Activated CD8-positive, alpha-beta memory T cell treated with anti-CD3 and anti-CD28 coated beads, Interleukin-2, amount 50 U/mL, for 48 hours (primary cell): Measurements from ENCODE around the gene ABCD3.

ENCODE experiments used
- DNase-seq: peaks from one replicate; pipeline ENCODE4 v3.0.0-alpha.2; 2020

ABCD3 gene

DNA sequence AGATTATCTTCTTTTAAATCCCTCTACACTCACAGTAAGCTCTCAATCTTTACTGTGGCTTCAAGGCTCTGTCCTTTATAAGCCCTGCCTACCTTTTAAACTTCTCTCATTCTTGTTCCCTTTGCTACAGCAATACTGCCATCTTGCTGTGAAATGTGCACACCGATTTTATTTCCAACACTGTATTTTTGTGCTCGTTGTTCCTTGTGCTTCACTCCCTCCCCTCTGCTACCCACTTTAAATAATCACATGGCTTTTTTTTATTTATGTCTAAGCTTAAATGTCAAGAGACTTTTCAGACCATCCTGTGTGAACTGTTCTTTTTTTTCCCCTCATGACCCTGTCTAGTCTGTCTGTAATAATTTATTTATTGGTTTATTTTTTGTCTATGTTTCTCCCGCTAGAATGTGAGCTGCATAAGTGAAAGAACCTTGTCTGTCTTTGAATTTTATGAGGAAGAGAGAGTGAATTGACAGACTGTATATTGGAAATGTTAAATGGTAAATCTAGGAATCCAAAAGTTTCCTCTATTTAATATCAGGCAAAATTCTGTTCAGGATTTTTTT, 45.7 kb downstream of the ABCD3 start:
- no peak for DNase-seq

DNA sequence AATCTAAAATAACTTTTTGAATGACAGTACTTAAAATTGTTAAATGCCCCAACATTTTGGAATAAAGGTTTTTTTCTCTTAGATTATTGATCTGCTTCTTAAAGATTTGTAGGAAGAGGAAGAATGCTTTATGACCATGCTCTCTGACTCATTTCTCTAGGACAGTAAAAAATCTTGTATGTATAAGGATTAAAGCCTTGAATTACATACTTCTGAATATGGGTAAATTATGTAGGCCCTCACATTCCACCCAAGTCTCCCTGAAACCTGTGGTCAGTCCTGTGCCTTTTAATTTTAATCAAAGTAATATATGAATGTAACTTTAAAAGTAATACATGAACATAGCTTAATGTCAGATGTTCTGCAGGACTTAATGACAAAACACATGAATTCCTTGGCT, 50.5 kb downstream of the ABCD3 start:
- DNase-seq, result no peak

DNA sequence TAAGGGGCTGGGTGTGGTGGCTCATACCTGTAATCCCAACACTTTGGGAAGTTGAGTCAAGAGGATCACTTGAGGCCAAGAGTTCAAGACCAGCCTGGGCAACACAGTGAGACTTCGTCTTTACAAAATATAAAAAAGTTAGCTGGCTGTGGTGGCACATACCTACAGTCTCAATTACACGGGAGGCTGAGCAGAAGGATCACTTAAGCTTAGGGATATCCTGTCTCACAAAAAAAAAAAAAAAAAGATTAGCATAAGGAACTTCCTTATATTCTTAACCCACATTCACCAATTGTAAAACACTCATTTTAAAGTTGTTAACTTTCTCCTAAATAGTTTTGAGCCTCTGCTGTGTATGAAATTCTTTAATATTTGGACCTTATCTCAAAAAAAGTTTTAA, 53.1 kb downstream of the ABCD3 start:
- DNase-seq, result no peak

DNA sequence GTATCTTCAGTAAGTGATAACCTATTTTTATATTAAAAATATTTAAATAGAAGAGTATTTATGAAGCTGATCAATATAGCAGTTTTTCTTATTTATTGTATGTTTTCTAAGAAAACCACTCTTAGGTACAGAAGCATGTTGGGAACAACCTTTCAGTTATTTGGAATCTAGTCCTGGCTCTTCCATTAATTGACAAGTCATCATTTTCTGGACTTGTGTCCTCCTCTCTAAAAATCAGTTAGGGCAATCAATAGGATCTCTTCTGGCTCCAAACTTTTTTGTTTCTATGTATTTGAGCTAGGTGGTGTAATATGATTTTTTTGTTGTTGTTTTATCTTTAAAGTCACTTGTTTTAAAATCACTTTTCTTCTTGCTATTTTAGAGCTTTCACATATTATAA, 57.0 kb downstream of the ABCD3 start:
- no peak for DNase-seq

DNA sequence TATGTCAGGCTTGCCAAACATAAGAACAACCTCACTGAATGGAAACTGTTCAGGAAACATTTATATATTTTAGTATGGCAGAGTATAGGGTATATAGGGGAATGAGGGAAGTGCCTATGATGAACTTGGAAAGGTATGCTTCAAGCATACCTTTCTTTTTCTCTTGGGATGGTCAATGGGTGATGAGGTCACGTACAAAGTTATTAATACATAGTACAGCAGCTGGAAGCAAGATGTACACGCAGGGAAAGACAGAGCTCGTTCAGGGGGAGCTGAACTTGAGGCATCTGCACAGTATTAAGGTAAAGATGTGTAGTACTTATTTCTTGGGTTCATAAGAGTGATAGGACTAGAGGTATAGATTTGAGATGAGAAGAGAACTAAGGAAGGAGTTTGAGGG, 61.5 kb downstream of the ABCD3 start:
- DNase-seq, result no peak

DNA sequence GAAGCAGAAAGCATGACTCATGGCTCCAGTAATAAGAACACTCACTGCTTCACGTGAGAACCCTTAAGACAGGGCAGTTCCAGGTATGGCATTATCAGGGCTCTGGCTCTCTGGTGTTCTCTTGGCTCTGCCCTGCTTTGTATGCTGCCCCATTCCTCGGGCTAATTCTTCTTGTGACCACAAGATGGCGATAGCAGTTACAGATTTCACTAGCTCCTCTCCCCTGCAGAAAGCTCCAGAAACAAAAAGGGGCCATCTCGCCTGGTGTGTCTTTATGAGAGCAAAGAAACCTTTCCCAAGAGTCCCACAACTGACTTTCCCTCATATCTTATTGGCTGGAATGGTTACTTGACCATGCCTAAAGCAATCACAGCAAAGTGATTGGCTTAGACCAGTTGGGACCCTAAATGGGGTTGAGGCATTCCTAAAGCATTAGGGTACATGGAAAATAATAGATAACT, 63.3 kb downstream of the ABCD3 start:
- peak; percentile 54 for DNase-seq

DNA sequence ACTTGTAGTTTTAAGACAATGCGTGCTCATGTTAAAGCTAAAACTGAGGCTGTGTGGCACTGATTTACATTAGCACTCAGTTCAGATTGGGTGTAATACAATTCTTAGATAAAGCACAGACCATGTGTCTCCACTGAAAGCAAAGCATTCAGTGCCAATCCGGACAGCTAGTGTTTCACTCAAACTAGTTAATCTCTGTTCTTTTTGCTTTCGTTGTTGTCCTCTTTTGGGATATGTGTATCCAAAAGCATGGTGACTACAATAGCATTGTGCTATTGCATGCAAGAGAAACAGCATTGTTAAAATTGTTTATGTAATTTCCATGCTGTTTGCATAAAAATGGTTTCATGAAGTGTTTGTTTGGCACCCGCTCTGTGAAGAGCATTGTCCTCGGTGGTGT, 68.8 kb downstream of the ABCD3 start:
- no peak for DNase-seq

DNA sequence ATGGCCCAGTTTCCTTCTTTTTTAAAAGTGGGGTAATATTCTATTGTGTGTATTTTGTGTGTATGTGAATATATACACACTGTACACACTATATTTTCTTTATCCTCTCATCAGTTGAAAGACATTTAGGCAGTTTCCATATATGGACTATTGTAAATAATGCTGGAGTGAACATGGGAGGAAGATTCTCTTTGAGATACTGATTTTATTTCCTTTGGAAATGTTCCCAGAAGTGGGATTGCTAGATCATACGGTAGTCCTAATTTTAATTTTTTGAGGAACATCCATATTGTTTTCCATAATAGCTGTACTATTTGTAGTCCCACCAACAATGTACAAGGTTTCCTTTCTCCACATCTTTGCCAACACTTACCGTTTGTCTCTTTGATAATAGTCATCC, 72.4 kb downstream of the ABCD3 start:
- no peak for DNase-seq

DNA sequence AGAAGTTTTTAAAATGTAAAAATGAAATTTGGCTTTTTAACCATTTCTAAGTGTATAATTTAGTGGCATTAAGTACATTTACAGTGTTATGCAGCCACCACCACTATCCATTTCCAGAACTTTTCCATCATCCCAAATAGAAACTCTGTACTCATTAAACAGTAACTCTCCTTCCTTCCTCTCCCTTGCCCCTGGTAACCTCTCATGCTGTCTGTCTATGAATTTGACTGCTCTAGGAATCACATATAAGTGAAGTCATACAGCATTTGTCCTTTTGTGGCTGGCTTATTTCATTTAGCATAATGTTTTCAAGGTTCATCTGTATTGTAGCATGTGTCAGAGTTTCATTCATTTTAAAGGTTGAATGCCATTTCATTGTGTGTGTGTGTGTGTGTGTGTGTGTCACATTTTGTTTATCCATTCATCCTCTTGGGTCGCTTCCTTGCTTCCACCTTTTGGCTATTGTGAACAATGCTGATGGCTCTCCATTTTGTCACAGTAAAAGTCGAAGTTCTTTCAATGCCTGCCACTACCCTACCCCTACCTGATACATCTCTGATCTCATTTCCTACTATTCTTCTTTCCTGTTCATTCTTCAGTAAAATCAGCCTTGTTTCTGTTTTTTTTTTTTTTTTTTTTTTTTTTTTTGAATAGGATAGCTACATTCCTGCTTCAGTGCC, 78.0 kb downstream of the ABCD3 start:
- no peak for DNase-seq

DNA sequence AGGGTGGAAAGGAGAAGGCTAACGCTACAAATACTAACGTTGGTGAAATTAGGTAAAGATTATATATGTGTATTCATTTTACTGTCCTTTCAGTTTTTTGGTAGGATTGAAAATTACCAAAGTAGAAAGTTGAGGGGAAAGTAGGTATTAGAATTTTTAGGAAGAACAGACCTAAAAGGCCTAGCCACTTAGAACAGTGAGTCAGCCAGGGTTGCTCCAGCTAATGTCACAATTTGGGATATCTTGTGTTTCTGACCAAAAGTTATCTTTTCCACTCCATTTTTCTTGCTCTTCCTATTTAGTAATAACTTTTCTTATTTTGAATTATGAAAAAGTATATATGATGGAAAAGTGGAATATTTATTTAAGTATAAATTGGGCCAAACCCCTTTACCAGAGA, 83.2 kb downstream of the ABCD3 start:
- no peak for DNase-seq

DNA sequence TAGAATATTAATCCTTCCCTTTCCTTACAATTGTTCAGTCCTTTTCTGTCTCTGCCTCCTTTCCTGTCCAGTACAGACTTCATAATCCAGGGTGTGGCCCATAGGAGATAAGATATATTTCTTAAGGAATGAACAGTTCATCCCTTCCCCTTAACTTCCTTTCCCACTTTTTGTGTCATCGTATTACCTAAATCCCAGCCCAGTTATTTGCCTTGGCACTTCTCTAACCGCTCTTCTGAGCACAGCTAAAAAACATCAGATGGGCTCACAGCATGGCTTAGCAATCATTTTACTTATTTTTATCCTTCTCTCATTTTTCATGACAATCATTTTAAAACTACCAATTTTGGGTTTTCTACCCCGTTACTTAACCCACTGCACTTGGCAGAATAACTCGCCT, 83.7 kb downstream of the ABCD3 start:
- DNase-seq, result no peak

DNA sequence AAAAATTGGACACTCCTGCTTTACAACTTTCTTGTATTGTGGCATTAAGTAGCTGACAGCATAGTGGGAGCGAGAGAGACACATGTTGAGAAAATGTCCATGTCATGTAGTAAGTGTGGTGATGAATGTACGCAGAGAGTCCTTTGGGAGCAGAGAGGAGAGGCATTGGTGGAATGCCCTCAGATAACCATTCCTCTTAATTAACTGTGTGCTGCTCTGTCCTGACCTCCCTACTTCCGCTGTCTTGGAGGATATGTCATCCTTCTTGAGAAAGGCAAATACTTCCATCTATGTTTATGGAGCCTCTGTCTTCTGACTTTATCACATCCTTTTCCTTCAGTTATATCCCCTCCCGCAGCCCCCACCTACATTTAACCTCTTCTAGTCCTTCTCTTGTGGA, 85.0 kb downstream of the ABCD3 start:
- no peak for DNase-seq

DNA sequence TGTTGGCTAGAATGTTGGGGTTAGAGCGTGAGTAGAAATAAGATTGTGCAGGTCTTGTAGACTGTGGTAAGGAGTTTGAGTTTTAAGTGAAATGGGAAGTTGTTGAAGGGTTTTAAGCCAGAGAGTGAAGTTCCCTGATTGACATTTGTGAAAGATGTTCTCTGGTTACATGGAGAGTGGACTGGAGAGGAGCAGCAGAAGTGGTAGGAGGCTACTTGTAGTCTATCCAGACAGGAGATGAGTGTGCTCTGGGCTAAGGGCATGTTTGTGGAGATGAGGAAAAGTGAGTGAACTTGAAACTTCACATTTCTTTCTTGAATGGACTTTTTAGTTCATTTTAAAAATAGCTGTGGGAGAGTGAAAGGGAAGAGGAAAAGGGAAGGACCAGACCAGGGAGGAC, 86.4 kb downstream of the ABCD3 start:
- DNase-seq, result no peak

DNA sequence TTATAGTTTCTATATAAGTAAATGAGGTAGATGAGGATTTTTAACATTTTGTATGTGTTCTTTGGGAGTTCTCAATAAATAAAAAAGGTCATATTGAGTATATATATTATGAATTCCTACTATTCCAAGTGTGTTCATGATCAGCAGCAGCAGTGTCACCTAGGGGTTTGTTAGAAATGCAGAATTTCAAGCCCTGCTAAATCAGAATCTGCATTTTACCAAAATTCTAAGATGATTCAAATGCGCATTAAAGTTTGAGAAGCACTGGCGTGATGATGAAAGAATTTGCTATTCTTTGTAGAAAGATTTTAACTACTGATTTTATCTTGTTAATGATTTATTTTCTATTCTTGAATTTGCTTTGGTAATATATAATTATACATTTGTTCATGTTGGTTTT, 94.6 kb downstream of the ABCD3 start:
- no peak for DNase-seq

DNA sequence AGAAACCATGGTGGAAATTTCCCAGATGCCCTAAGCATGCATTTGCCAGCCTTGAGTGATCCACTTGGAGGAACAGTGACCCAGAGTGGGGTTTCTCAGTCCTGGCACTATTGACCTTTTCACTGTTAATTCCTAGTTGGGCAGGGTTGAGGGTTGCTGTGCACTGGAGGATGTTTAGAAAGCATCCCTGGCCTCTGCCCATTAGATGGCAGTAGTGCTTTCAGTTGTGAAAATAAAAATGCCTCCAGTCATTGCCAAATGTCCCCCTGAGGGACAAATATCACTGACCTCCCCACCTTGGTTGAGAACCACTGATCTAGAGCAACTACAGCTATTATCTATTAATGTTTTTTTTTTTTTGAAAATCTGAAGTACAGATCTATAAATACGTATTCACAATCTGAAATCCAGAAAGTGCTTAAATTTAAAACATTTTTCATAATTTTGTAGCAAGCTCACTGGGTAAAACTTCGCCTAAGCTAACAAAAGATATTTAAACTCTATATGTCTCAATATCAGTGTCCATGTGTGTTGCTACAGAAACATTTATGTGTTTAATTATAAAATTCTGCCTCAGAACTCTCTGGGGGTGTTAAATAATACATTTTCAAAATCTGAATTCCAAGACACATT, 96.0 kb downstream of the ABCD3 start:
- no peak for DNase-seq

DNA sequence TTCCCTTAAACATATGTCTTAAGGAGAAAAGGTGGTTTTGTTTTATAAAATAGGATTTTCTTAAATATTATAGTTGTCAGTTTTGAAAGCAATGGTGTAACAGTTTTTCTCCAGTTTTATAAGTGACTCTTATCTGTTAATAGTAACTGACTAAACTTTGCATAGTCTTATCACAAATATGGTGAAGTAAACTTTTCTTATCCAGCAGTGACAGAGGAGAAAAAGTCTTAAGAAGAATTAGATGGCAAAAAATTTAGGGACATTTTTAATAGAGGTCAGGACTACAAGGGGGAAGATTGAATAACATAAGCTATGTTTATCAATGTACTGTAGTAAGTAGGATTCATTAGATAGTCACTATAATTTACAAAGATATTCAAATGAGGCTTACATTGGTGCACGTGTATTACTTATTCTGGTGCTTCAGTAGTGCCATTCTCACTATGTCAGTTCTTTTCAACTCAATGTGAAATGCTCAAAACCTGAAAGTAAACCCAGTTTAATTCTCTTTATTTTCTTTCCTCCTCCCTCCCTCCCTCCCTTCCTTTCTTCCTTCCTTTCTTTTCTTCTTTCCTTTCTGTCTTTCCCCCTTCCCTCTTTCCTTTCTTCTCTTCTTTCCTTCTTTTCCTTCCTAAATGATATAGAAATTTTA, 97.2 kb downstream of the ABCD3 start:
- DNase-seq, result no peak

DNA sequence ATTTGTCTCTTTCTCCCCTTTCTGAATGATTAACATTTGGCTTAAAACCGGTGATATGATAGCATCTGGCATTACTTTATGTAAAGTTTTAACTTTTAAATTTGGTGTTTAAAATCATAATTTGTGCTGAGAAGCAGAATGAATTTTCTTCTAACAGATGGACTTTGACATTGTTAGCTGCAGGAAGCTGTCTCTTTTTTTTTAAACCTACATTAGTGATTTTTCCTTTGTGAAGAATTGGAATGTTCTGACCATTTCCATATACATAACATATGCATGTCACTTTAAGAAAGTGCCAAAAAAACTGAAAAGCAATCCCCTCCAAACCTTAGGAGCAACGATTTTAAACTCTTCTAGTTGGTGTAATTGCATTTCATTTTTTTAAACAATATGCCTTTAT, 101.2 kb downstream of the ABCD3 start:
- no peak for DNase-seq

DNA sequence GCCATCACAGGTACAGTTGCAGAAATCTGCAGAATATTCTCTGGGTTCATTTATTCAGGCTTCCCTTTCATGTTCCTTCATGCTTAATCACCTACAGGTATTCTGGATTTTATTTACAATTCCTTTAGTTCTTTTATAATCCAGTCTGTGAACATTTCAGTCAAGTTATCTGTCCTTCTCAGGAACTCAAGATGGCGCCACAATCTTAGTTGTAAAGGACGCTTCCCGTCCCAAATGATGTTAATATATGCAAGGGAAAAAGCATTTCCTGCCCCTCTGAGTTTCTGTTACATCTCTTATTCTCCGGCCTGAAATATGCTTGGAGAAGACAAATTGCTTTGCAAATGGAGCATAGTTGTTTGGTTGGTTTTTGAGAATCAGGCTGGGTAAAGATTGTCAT, 104.1 kb downstream of the ABCD3 start:
- no peak for DNase-seq

DNA sequence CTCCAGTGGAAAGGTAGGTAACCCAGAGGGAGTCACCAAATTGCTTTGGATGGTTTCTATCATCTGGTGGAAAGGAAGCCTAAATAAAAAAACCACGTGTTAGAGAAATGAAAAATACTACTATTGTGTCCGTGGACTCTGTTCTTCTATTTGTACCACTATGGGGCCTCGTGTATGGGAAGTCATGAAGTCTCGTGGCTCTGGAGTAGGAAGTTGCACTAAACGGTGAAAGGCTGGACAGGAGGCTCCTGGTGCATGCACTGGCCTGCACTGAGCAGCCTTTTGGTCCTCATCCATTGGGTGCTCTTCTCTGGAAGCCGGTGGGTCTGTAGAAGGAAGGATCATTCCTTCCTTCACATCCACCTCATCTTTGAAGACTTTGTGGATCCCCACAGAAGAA, 106.3 kb downstream of the ABCD3 start:
- DNase-seq, result no peak

DNA sequence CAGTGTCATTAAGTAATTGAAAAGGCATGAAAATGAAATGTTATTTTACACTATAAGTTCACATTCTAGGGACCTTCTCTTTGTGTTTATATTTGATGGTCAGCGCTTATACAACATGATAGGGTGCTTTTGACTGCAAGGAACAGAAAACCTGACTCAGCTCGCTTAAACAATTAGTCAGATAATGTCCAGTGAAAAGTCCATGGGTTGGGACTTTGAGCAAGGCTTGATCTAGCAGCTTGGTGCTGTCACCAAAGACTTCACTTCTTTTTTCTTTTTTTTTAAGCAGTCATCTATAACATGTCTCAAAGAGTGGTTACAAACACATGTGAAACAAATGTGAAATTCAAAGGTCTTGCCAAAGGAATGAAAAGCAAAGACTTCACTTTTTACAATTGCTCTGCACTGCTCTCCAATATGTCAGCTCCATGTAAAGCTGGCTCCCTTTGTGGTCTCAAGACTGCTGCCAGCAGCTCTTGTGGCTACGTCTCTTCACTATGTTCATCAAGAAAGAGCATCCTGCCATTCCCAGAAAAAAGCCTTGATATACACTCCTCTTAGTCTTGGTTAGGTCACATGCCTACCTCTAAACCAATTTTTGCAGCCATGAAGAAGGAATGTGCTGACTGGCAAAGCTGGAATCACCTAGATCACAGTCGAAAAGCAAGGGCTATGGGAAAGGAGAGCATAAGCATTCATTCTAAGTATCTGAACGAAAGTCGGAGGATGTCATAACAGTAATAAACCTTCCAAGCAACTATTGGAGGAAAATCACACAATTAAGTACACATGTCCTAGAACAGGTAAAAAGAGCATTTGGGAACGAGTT, 108.2 kb downstream of the ABCD3 start:
- no peak for DNase-seq

DNA sequence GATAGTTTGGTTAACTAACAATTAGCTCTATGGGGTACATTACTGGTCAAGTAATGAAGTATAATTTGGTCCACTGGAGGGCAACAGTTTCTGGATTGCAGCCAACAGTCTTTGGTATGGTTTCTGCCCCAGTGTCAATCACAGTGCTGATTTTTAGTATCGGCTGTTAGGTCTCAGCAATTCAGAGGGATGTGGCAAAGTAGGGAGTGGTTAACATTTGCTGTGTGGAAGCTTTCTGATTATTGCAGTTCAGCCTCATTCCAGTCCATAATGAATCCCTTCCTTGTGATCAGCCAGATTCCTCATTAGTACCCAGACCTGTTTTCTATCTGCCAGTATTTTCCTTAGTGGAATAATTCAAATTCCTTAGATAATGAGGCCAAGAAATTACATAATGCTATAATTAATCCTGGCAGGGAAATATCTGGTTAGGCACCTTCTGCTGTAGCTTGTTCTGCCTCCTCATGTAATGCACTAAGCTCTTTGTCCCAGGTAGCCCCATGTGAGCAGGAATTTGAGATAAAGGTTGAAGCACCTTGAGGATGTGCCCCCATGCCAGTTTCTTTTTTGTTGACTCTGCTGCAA, 109.3 kb downstream of the ABCD3 start:
- no peak for DNase-seq

DNA sequence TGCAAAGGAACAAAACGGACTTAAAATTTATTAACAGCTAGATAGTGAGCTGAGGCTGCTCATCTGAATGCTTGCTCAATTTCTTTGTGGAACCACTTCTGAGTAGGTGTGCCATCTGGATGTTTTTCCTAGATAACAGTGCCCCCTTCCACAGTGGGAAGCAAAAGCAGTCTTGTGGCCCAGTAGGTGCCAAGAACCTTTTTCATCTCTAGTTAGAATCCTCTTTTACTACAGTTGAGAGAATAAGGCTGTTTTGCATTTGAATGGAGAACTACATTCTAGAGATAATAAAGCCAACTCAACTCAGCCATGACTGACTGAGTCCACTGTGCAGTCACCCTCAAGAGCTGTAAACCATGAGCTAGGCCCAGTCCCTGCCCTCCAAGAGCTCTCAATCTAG, 110.1 kb downstream of the ABCD3 start:
- DNase-seq, result no peak

DNA sequence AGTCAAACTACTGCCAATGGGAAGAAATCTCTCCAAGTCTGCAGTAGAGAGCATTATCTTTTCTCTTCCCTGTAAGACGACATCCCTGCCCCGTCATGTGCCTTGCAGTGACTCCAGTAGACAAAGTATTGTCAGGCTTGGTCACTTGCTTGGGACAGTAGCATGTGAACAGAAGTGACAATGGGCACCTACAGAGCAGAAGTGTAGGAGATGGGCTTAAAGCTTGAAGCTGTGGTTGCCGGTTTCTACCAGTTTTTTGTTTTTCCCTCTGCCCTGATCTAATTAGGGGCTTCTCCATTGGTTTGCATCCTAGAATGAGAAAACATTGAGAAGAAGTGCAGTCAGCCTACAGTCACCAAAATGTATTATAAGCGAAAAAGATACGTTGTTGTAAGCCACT, 110.6 kb downstream of the ABCD3 start:
- no peak for DNase-seq
